GM18858 (cell line): Measurements from ENCODE around the gene CAB39L.
"Not testable (repeated sequence)": the region's sequence is repeated elsewhere in the genome, so short reads cannot be mapped to it uniquely, and the experiment has no call there.

Source experiments
- ATAC-seq: cut with Tn5 transposase; IDR thresholded peaks from one replicate; pipeline ENCODE4 v1.9.1; 2021; ENCODE audit not compliant: unreplicated experiment

Gene CAB39L

GRCh38 chr13:49348751-49349150 lies 95.1 kb downstream of the CAB39L start:
- no peak for ATAC-seq

GRCh38 chr13:49347650-49348385 lies 96.0 kb downstream of the CAB39L start:
- no peak for ATAC-seq

DNA sequence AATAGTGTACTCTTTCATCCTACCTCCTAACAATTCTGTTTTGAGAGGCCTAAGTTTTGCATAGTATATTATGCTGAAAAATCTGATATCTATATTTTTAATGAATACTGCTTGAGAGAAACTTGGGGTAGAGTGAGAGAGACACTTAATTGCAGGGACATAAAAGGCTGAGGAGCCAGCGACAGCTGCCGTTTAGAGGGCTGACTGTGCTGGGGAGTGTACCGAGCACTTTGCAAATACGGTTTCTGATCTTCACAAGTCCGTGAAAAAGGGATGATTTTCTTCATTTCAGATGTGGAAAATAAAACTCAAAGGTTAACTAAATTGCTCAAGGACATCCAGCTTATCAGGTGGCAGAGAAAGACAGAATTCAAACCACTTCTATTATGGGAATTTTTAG lies 97.4 kb downstream of the CAB39L start:
- no peak for ATAC-seq

DNA sequence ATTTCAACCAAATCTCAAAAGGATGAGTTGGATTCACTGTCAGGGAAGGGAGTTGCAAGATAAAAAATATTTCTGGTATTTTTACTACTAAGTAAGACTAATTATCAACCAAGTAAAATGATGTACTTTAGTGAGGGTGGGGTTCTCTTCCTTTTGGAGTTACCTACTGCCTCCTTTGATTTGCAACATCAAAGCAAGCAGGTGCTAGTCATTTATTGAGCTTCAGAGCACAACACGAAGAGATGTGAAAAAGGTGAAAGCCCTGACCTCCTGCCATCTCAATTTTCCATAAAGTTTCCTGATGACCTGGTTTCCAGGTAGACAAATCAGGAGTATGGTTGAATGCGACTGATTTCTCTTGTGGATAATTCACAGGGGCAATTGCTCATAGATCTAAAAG lies 100.1 kb downstream of the CAB39L start:
- ATAC-seq = no peak

GRCh38 chr13:49343255-49343654 lies 100.6 kb downstream of the CAB39L start:
- ATAC-seq = no peak

- no peak for ATAC-seq
Measured at GRCh38 chr13:49342454-49342853, 101.4 kb downstream of the CAB39L start.

- ATAC-seq = no peak
Measured at GRCh38 chr13:49341941-49342340, 101.9 kb downstream of the CAB39L start.

GRCh38 chr13:49341517-49341916 lies 102.3 kb downstream of the CAB39L start:
- ATAC-seq = no peak

GRCh38 chr13:49340161-49340560 lies 103.7 kb downstream of the CAB39L start:
- no peak for ATAC-seq

DNA sequence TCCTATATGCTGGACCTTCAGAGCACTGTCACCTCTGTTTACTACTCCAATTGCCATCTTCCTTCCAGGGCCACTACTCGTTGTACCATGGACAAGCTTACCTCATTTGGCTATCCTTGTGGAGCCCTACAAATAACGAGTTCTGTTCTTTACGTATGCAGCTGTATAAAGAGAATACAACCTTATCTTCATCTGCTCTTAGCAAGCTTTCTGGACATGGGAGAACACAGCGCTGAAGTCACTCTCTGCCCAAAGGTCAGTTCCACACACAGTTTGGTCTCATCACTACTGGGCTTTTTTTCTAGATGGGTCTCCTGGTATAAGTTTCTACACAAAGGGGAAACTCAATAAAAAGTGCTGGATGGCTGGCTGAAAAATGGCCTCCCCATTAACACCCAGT lies 107.2 kb downstream of the CAB39L start:
- no peak for ATAC-seq

DNA sequence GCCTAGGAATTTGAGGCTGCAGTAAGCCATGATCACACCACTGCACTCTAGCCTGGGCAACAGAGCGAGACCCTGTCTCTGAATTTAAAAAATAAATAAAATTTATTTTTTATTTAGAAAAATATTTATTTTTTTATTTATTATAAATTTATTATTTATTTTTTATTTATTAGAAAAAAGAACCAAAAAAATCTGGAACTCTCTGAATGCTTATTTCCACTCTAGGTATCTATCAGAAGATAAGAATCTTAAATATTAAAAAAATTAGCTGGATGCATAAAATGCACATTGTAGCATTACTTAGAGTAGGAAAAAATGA lies 113.4 kb downstream of the CAB39L start:
- no peak for ATAC-seq

DNA sequence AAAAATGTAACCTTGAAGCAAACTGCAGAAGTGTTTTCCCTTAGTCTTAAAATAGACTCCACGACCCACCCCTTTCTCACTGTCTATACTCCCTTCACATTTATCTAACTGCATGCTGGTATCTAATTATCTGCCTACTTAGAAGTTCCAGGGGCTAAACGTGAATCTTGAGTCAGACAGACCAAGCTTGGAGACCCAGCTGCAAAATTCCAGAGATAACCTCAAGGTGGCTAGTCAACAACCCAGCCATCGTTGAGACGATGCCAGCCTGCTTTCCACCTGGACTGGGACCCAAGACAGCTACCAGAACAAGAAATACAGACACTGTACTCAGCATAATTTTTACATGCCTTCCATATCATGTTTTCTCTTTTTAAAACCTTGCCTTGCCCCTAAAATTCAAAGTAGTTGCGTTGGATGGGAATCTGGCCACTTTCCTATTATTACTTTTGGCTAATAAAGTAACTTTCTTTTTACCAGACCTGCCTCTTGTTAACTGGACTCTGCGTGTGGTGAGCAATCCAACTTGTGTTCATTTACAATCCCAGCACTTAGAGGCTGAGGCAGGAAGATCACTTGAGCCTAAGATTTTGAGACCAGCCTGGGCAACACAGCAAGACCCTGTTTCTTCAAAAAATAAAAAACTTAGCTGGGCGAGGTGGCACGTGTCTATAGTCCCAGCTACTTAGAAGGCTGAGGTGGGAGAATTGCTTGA lies 113.9 kb downstream of the CAB39L start:
- ATAC-seq = no peak

GRCh38 chr13:49327145-49327544 lies 116.7 kb downstream of the CAB39L start:
- ATAC-seq = not testable (repeated sequence)

- ATAC-seq = no peak
Measured at GRCh38 chr13:49326222-49326917, 117.5 kb downstream of the CAB39L start.

DNA sequence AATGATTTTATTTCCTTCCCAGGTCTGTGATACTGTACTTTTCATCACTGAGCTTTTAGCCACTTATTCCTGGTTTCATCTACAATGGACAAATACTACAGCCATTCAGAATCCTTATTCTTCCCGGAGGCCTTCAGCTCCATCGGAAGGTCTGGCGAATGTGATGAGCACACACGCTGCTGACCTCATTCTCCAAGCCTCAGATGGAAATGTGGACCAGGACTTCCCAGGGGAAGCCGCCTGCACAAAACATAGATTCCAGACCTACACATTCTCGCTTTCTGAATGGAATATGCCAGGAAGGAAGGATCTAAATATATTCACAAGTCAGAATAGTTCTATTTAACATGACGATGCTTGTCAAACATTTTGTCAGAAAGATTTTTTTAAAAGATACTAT lies 120.5 kb downstream of the CAB39L start:
- ATAC-seq = no peak

DNA sequence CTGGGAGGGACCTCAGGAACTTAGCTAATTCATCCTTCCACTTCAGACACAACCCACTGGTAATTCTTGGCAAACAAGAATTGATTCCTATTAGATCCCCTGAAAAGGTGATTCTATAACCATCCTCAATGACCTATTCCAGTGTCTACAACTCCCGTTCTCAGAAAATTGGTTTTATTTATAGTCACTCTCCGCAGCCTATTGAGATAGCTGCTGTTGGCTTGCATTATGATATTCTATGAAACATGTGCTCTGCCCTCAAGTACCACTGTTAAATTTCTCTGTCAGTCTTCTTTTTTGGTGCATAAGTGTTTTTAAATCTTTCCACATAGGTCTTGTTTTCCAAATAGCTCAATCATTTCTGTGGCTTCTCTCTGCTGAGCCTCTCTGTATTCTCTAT lies 121.2 kb downstream of the CAB39L start:
- no peak for ATAC-seq

GRCh38 chr13:49320975-49321374 lies 122.9 kb downstream of the CAB39L start:
- ATAC-seq = no peak

GRCh38 chr13:49319951-49320350 lies 123.9 kb downstream of the CAB39L start:
- ATAC-seq = no peak

- ATAC-seq = no peak
Measured at GRCh38 chr13:49319551-49319950, 124.3 kb downstream of the CAB39L start.

DNA sequence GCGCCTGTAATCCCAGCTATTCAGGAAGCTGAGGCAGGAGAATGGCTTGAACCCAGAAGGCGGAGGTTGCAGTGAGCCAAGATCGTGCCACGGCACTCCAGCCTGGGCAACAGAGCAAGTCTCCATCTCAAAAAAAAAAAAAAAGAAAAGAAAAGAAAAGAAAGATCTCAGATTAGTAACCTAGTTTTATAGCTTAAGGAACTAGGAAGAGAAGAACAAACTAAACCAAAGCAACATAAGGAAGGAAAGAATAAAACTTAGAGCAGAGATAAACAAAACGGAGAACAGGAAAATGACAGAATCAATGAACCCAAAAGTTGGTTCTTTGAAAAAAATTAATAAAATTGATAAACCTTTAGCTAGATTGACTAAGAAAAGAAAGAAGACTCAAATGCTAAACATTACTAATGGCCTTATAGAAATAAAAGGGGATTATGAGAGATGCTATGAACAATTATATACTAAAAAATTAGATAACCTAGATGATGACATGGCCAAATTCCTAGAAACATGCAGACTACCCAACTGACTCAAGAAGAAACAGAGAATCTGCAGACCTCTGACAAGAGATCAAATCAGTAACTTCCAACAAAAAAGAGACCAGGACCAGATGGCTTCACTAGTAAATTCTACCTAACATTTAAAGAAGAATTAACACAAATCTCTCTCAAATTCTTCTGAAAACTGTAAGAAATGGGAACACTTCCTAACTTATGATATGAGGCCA lies 127.9 kb downstream of the CAB39L start:
- no peak for ATAC-seq

GRCh38 chr13:49315036-49315565 lies 128.8 kb downstream of the CAB39L start:
- no peak for ATAC-seq
